Naive thymus-derived CD4-positive, alpha-beta T cell (primary cell): ENCODE measurements around the gene WWOX. TPM values are rescaled to one million over a fixed set of nuclear protein-coding genes. Genes with fewer than 3 reads are reported as not detected.
"Not testable (repeated sequence)": the region's sequence is repeated elsewhere in the genome, so short reads cannot be mapped to it uniquely, and the experiment has no call there.

Source experiments
- ATAC-seq: fragments of 150-1000 bp; cut with Tn5 transposase; 2 replicates; pipeline ENCODE4 v1.10.0; 2021; ENCODE audit warnings: mild to moderate bottlenecking, moderate library complexity
- CTCF ChIA-PET: fragments of 350-600 bp; sonication (Branson Sonifier 250); formaldehyde crosslinking; loops from one replicate; lab custom pipeline; 2021; ENCODE audit warnings: antibody characterized with exemption; lab: Charles Lee
- POLR2A ChIA-PET: fragments of 350-600 bp; sonication (Branson Sonifier 250); formaldehyde crosslinking; loops from one replicate; lab custom pipeline; 2021; ENCODE audit warnings: antibody characterized with exemption, inconsistent platforms; lab: Charles Lee
- DNase-seq, 9 donors: peaks; one replicate each; pipeline versions ENCODE4 v3.0.0 to v3.0.0-alpha.2; 2020 to 2022; ENCODE audit warnings: mixed read lengths in 1 of 9
- H3K27ac ChIP-seq: one replicate; pipeline ENCODE4 v1.7.0; 2013; ENCODE audit warnings: mild to moderate bottlenecking, low read depth, low read length, moderate library complexity
- H3K27me3 ChIP-seq, 2 donors: one replicate each; pipeline ENCODE4 v1.7.0; 2013; ENCODE audit warnings: low read length in 2 of 2, mild to moderate bottlenecking in 2 of 2, moderate library complexity in 2 of 2; ENCODE audit not compliant: control insufficient read depth in 2 of 2, insufficient read depth in 2 of 2
- H3K36me3 ChIP-seq, 3 experiments: 1 replicate in 2 of 3; 2 replicates in 1 of 3; pipeline ENCODE4 v1.7.0; 2013; ENCODE audit warnings: low read length in 3 of 3, mild to moderate bottlenecking in 3 of 3, moderate library complexity in 1 of 3; ENCODE audit not compliant: insufficient read depth in 3 of 3, control insufficient read depth in 2 of 3
- H3K4me1 ChIP-seq, 2 donors: one replicate each; pipeline ENCODE4 v1.7.0; 2013; ENCODE audit warnings: low read length in 2 of 2, mild to moderate bottlenecking in 2 of 2, moderate library complexity in 1 of 2; ENCODE audit not compliant: control insufficient read depth in 2 of 2, insufficient read depth in 2 of 2
- H3K4me3 ChIP-seq: 2 replicates; pipeline ENCODE4 v1.7.0; 2013; ENCODE audit warnings: mild to moderate bottlenecking, low read length
- H3K9me3 ChIP-seq, 3 experiments: 1 replicate in 2 of 3; 2 replicates in 1 of 3; pipeline ENCODE4 v1.7.0; 2013; ENCODE audit warnings: low read length in 3 of 3; ENCODE audit not compliant: control insufficient read depth in 2 of 3
- H3K27ac Mint-ChIP-seq, 9 donors: one replicate each; pipeline ENCODE4 v1.8.0; 2020 to 2022; ENCODE audit warnings: mixed read lengths in 9 of 9, mild to moderate bottlenecking in 8 of 9, moderate library complexity in 5 of 9, inconsistent platforms in 2 of 9
- H3K27me3 Mint-ChIP-seq, 5 donors: one replicate each; pipeline ENCODE4 v1.8.0; 2021 to 2022; ENCODE audit warnings: mixed read lengths in 5 of 5, mild to moderate bottlenecking in 1 of 5
- H3K36me3 Mint-ChIP-seq, 5 donors: one replicate each; pipeline ENCODE4 v1.8.0; 2020 to 2022; ENCODE audit warnings: mixed read lengths in 5 of 5, mild to moderate bottlenecking in 3 of 5, inconsistent platforms in 1 of 5
- H3K4me1 Mint-ChIP-seq, 7 donors: one replicate each; pipeline ENCODE4 v1.8.0; 2020 to 2022; ENCODE audit warnings: mixed read lengths in 7 of 7, mild to moderate bottlenecking in 3 of 7, inconsistent platforms in 1 of 7
- H3K4me3 Mint-ChIP-seq, 10 donors: one replicate each; pipeline ENCODE4 v1.8.0; 2020 to 2022; ENCODE audit warnings: mild to moderate bottlenecking in 10 of 10, mixed read lengths in 10 of 10, moderate library complexity in 6 of 10, inconsistent platforms in 2 of 10
- H3K9me3 Mint-ChIP-seq, 11 donors: one replicate each; pipeline ENCODE4 v1.8.0; 2020 to 2022; ENCODE audit warnings: mixed read lengths in 11 of 11, mild to moderate bottlenecking in 4 of 11, inconsistent platforms in 1 of 11, moderate library complexity in 1 of 11
- intact Hi-C, 2 donors: fragments of 100-400 bp; cut with micrococcal nuclease; formaldehyde crosslinking; loops; one replicate each; pipeline ENCODE4 v1.15.1; 2023
- polyA plus RNA-seq, 2 donors: library from polyadenylated mRNA; unstranded; fragments of 300-500 nt; fragmentation: Illumina TruSeq; gene quantifications; one replicate each; pipeline ENCODE4 v1.2.3, GENCODE V29; 2021
- total RNA-seq, 6 experiments: library from RNA in 5 of 6; stranded (reverse) in 5 of 6; gene quantifications; 1 replicate in 5 of 6; 2 replicates in 1 of 6; pipeline ENCODE4 v1.2.3 and lab custom pipeline; 2021 to 2026

The WWOX gene
- total and polyA plus RNA-seq, 7 experiments from 2014 or later, result 13.8 to 31.1 (median 20.8) TPM

- no peak overlapping the region for H3K4me3 Mint-ChIP-seq
- H3K27me3 ChIP-seq, result no peaks in the 10 kb centered on the region
- no peaks in the 10 kb centered on the region for H3K9me3 ChIP-seq
- intact Hi-C loops, result no loop called here
- no peaks in the 10 kb centered on the region for H3K27me3 Mint-ChIP-seq
- H3K36me3 ChIP-seq, result no peaks in the 10 kb centered on the region
- ChIA-PET POLR2A (no interaction called here), CTCF (interaction anchor here (0.6 kb wide), 1 partner anchor 260 kb away, joined by 3 read pairs; no protein-coding TSS in a partner anchor)
- H3K4me1 ChIP-seq, result no peaks in the 10 kb centered on the region
- ATAC-seq, result no peak
- DNase-seq, result no peak
- no peaks in the 10 kb centered on the region for H3K9me3 Mint-ChIP-seq
- H3K36me3 Mint-ChIP-seq, result no peaks in the 10 kb centered on the region
- H3K27ac Mint-ChIP-seq, result no peak overlapping the region
- no peak overlapping the region for H3K27ac ChIP-seq
- H3K4me3 ChIP-seq, result no peak overlapping the region
- H3K4me1 Mint-ChIP-seq, result no peaks in the 10 kb centered on the region
Measured at GRCh38 chr16:78510496-78510895, 411.0 kb downstream of the WWOX start.

GRCh38 chr16:78513838-78514237, 414.4 kb downstream of the WWOX start:
- Mint-ChIP-seq H3K9me3 (no peaks in the 10 kb centered on the region), H3K27ac (no peak overlapping the region), H3K27me3 (no peaks in the 10 kb centered on the region), H3K4me3 (no peak overlapping the region), H3K36me3 (peaks cover 0 to 3% (median 0%) of the 10 kb centered on the region in 5 donors), H3K4me1 (no peaks in the 10 kb centered on the region)
- intact Hi-C loops, result no loop called here
- Histone ChIP-seq H3K27ac (no peak overlapping the region), H3K4me1 (no peaks in the 10 kb centered on the region), H3K4me3 (no peak overlapping the region), H3K36me3 (no peaks in the 10 kb centered on the region), H3K9me3 (no peaks in the 10 kb centered on the region), H3K27me3 (no peaks in the 10 kb centered on the region)
- DNase-seq (no peak), ATAC-seq (no peak)
- POLR2A ChIA-PET, result no interaction called here
- CTCF ChIA-PET, result no interaction called here

- H3K4me3 ChIP-seq, H3K27me3 Mint-ChIP-seq, H3K36me3 Mint-ChIP-seq, H3K4me1 Mint-ChIP-seq, H3K27ac ChIP-seq, ATAC-seq, H3K9me3 Mint-ChIP-seq, H3K4me1 ChIP-seq, intact Hi-C loops, H3K9me3 ChIP-seq, H3K4me3 Mint-ChIP-seq, CTCF ChIA-PET, H3K36me3 ChIP-seq, POLR2A ChIA-PET, DNase-seq, H3K27me3 ChIP-seq, H3K27ac Mint-ChIP-seq: not testable (repeated sequence)
Measured at GRCh38 chr16:78514888-78515287, 415.4 kb downstream of the WWOX start.

GRCh38 chr16:78515421-78515820, 416.0 kb downstream of the WWOX start:
- Histone ChIP-seq H3K27me3 (no peaks in the 10 kb centered on the region), H3K27ac (no peak overlapping the region), H3K4me3 (no peak overlapping the region), H3K9me3 (no peaks in the 10 kb centered on the region), H3K4me1 (no peaks in the 10 kb centered on the region), H3K36me3 (no peaks in the 10 kb centered on the region)
- intact Hi-C loops, result no loop called here
- H3K4me1 Mint-ChIP-seq, result no peaks in the 10 kb centered on the region
- H3K4me3 Mint-ChIP-seq, result no peak overlapping the region
- no peak for ATAC-seq
- H3K9me3 Mint-ChIP-seq, result no peaks in the 10 kb centered on the region
- H3K27me3 Mint-ChIP-seq, result no peaks in the 10 kb centered on the region
- no peak overlapping the region for H3K27ac Mint-ChIP-seq
- CTCF ChIA-PET, result no interaction called here
- POLR2A ChIA-PET, result no interaction called here
- no peak for DNase-seq
- H3K36me3 Mint-ChIP-seq, result peaks cover 0 to 3% (median 0%) of the 10 kb centered on the region in 5 donors

GRCh38 chr16:78516006-78516736, 416.7 kb downstream of the WWOX start:
- no peaks in the 10 kb centered on the region for H3K4me1 ChIP-seq
- H3K36me3 ChIP-seq, result no peaks in the 10 kb centered on the region
- H3K36me3 Mint-ChIP-seq, result peaks cover 0 to 3% (median 0%) of the 10 kb centered on the region in 5 donors
- no peaks in the 10 kb centered on the region for H3K27me3 Mint-ChIP-seq
- H3K9me3 ChIP-seq, result no peaks in the 10 kb centered on the region
- H3K4me3 Mint-ChIP-seq, result no peak overlapping the region
- H3K27ac ChIP-seq, result no peak overlapping the region
- H3K4me3 ChIP-seq, result no peak overlapping the region
- H3K4me1 Mint-ChIP-seq, result no peaks in the 10 kb centered on the region
- H3K9me3 Mint-ChIP-seq, result no peaks in the 10 kb centered on the region
- intact Hi-C loops, result no loop called here
- POLR2A ChIA-PET, result no interaction called here
- CTCF ChIA-PET, result no interaction called here
- H3K27ac Mint-ChIP-seq, result no peak overlapping the region
- no peak for ATAC-seq
- no peaks in the 10 kb centered on the region for H3K27me3 ChIP-seq
- DNase-seq, result no peak

- H3K27ac ChIP-seq, result no peak overlapping the region
- Mint-ChIP-seq H3K36me3 (peaks cover 0 to 3% (median 0%) of the 10 kb centered on the region in 5 donors), H3K4me1 (peaks cover 0 to 4% (median 0%) of the 10 kb centered on the region in 7 donors), H3K4me3 (no peak overlapping the region), H3K27me3 (no peaks in the 10 kb centered on the region), H3K9me3 (no peaks in the 10 kb centered on the region), H3K27ac (no peak overlapping the region)
- H3K9me3 ChIP-seq, result no peaks in the 10 kb centered on the region
- intact Hi-C loops, result no loop called here
- CTCF ChIA-PET, result no interaction called here
- POLR2A ChIA-PET, result no interaction called here
- H3K27me3 ChIP-seq, result no peaks in the 10 kb centered on the region
- DNase-seq, result no peak
- H3K4me1 ChIP-seq, result no peaks in the 10 kb centered on the region
- no peak for ATAC-seq
- H3K4me3 ChIP-seq, result no peak overlapping the region
- H3K36me3 ChIP-seq, result no peaks in the 10 kb centered on the region
Measured at GRCh38 chr16:78519896-78520295, 420.4 kb downstream of the WWOX start.

GRCh38 chr16:78520470-78520869, 421.0 kb downstream of the WWOX start:
- H3K4me1 Mint-ChIP-seq, result peaks cover 0 to 4% (median 0%) of the 10 kb centered on the region in 7 donors
- H3K4me3 ChIP-seq, result no peak overlapping the region
- POLR2A ChIA-PET, result no interaction called here
- no peaks in the 10 kb centered on the region for H3K9me3 Mint-ChIP-seq
- H3K36me3 ChIP-seq, result no peaks in the 10 kb centered on the region
- CTCF ChIA-PET, result no interaction called here
- intact Hi-C loops, result no loop called here
- ATAC-seq (no peak), DNase-seq (no peak)
- H3K27me3 Mint-ChIP-seq, result no peaks in the 10 kb centered on the region
- H3K4me1 ChIP-seq, result no peaks in the 10 kb centered on the region
- peaks cover 0 to 3% (median 0%) of the 10 kb centered on the region in 5 donors for H3K36me3 Mint-ChIP-seq
- no peak overlapping the region for H3K4me3 Mint-ChIP-seq
- no peaks in the 10 kb centered on the region for H3K9me3 ChIP-seq
- no peaks in the 10 kb centered on the region for H3K27me3 ChIP-seq
- H3K27ac Mint-ChIP-seq, result no peak overlapping the region
- no peak overlapping the region for H3K27ac ChIP-seq
